ENCODE data around the gene ULK4. TPM values are rescaled to one million over a fixed set of nuclear protein-coding genes. Genes with fewer than 3 reads are reported as not detected.
A peak's percentile ranks its signal among the peaks of the same experiment; 100 is the strongest.

ULK4 gene
- total RNA-seq, 1 experiment from 2014 or later, result 8.7 TPM

GRCh38 chr3:41966206-41966605, 4.3 kb upstream of the ULK4 start:
- ChIA-PET POLR2A (ENCODE audit: unreplicated experiment) (no interaction called here), CTCF (interaction anchor here (0.7 kb wide), 1 partner anchor 60 kb away, joined by 4 read pairs; no protein-coding TSS in a partner anchor)
- no peak overlapping the region for H3K27ac ChIP-seq
- no TSS peak for BruUV-seq (replicated peaks)
- 0 out of 2 replicates have a peak, but pooled peaks cover 4% of the 10 kb centered on the region for H3K4me1 ChIP-seq (replicated peaks; ENCODE audit: insufficient read depth)
- no peaks in the 10 kb centered on the region for H3K36me3 ChIP-seq (ENCODE audit: low read depth)
- no peaks in the 10 kb centered on the region for H3K79me2 ChIP-seq (ENCODE audit: low read depth)
- DNase-seq, result no peak
- no peak overlapping the region for H2AFZ ChIP-seq
- H4K20me1 ChIP-seq (ENCODE audit: insufficient read depth), result no peaks in the 10 kb centered on the region
- TF ChIP-seq EZH2 (IDR thresholded peaks at IDR 0.05; ENCODE audit: low read depth), result no peak
- TF ChIP-seq CTCF (conservative IDR thresholded peaks at IDR 0.05), result no peak
- H3K9me3 ChIP-seq (ENCODE audit: insufficient read depth, low read depth), result no peaks in the 10 kb centered on the region
- H3K27me3 ChIP-seq (ENCODE audit: insufficient read depth, low read depth), result no peaks in the 10 kb centered on the region
- H3K9me2 ChIP-seq (ENCODE audit: insufficient read depth), result no peaks in the 10 kb centered on the region
- intact Hi-C loops (cut with micrococcal nuclease; ENCODE audit: unreplicated experiment), result no loop called here
- peaks cover 3% of the 10 kb centered on the region; the same call in 1 of the 2 replicates for H3F3A ChIP-seq (ENCODE audit: insufficient read depth, low read depth)
- H3K4me3 ChIP-seq, result no peak overlapping the region
- H3K4me2 ChIP-seq, result no peak overlapping the region

GRCh38 chr3:41963823-41964222, 1.9 kb upstream of the ULK4 start:
- intact Hi-C loops (cut with micrococcal nuclease; ENCODE audit: unreplicated experiment), result loop anchor here (2.0 kb wide), 1 partner anchor 117 kb away; no protein-coding TSS in a partner anchor
- Histone ChIP-seq H3F3A (ENCODE audit: insufficient read depth, low read depth) (peaks cover 3% of the 10 kb centered on the region; the same call in 1 of the 2 replicates), H3K9me3 (ENCODE audit: insufficient read depth, low read depth) (no peaks in the 10 kb centered on the region), H3K9me2 (ENCODE audit: insufficient read depth) (no peaks in the 10 kb centered on the region), H3K79me2 (ENCODE audit: low read depth) (no peaks in the 10 kb centered on the region), H3K4me1 (replicated peaks; ENCODE audit: insufficient read depth) (0 out of 2 replicates have a peak, but pooled peaks cover 14% of the 10 kb centered on the region), H3K27me3 (ENCODE audit: insufficient read depth, low read depth) (no peaks in the 10 kb centered on the region), H4K20me1 (ENCODE audit: insufficient read depth) (no peaks in the 10 kb centered on the region), H3K27ac (no peak overlapping the region), H3K4me3 (no peak overlapping the region), H3K36me3 (ENCODE audit: low read depth) (no peaks in the 10 kb centered on the region), H2AFZ (no peak overlapping the region), H3K4me2 (no peak overlapping the region)
- no peak for DNase-seq
- ChIA-PET POLR2A (ENCODE audit: unreplicated experiment) (no interaction called here), CTCF (no interaction called here)
- BruUV-seq (replicated peaks), result no TSS peak
- TF ChIP-seq CTCF (conservative IDR thresholded peaks at IDR 0.05) (no peak), EZH2 (IDR thresholded peaks at IDR 0.05; ENCODE audit: low read depth) (no peak)

GRCh38 chr3:41960826-41961750, 815 bp downstream of the ULK4 start:
- DNase-seq, result peak; percentile 42 to 47

More at GRCh38 chr3:41960826-41961750, 815 bp downstream of the ULK4 start:
- no peaks in the 10 kb centered on the region for H3K9me2 ChIP-seq (ENCODE audit: insufficient read depth)
- BruUV-seq (replicated peaks), result no TSS peak
- H3F3A ChIP-seq (ENCODE audit: insufficient read depth, low read depth), result peaks cover 3% of the 10 kb centered on the region; the same call in 1 of the 2 replicates
- peak overlapping the region; percentile 93 for H3K4me3 ChIP-seq
- H2AFZ ChIP-seq, result peak overlapping the region; percentile 100
- ChIA-PET CTCF (no interaction called here), POLR2A (ENCODE audit: unreplicated experiment) (interaction anchor here (0.6 kb wide), 1 partner anchor 630 kb away, joined by 15 read pairs; the partner anchor contains the start of gene SS18L2)
- peak overlapping the region; percentile 82 for H3K4me2 ChIP-seq
- H3K79me2 ChIP-seq (ENCODE audit: low read depth), result no peaks in the 10 kb centered on the region
- H3K4me1 ChIP-seq (replicated peaks; ENCODE audit: insufficient read depth), result 0 out of 2 replicates have a peak, but pooled peaks cover 14% of the 10 kb centered on the region
- no peaks in the 10 kb centered on the region for H3K36me3 ChIP-seq (ENCODE audit: low read depth)
- no peaks in the 10 kb centered on the region for H3K9me3 ChIP-seq (ENCODE audit: insufficient read depth, low read depth)
- no peak overlapping the region for H3K27ac ChIP-seq
- TF ChIP-seq CTCF (conservative IDR thresholded peaks at IDR 0.05), result no peak
- no peak for TF ChIP-seq EZH2 (IDR thresholded peaks at IDR 0.05; ENCODE audit: low read depth)
- intact Hi-C loops (cut with micrococcal nuclease; ENCODE audit: unreplicated experiment), result no loop called here
- H4K20me1 ChIP-seq (ENCODE audit: insufficient read depth), result no peaks in the 10 kb centered on the region
- H3K27me3 ChIP-seq (ENCODE audit: insufficient read depth, low read depth), result no peaks in the 10 kb centered on the region
